Neural cell (in vitro differentiated cells): Measurements from ENCODE around the gene TPSD1. TPM values are rescaled to one million over a fixed set of nuclear protein-coding genes. Genes with fewer than 3 reads are reported as not detected.
"Not testable (repeated sequence)": the region's sequence is repeated elsewhere in the genome, so short reads cannot be mapped to it uniquely, and the experiment has no call there.

Source experiments
- H2AFZ ChIP-seq: fragments of 200-600, 300-800 bp; sonication (generic), shearing (Covaris generic); 2 replicates; pipeline ENCODE4 v1.6.0; 2014; ENCODE audit warnings: low read depth, mild to moderate bottlenecking, antibody characterized with exemption, low read length, moderate library complexity
- H3F3A ChIP-seq: fragments of 200-600 bp; shearing (Covaris generic); 2 replicates; pipeline ENCODE4 v1.6.1; 2016; ENCODE audit warnings: mild to moderate bottlenecking, moderate library complexity, mixed read lengths, antibody characterized with exemption, low read length; ENCODE audit not compliant: insufficient read depth, poor library complexity, severe bottlenecking
- H3K27ac ChIP-seq: fragments of 200-600, 300-800 bp; sonication (generic), shearing (Covaris generic); 2 replicates; pipeline ENCODE4 v1.5.1; 2014; ENCODE audit warnings: mild to moderate bottlenecking, low read length, moderate library complexity
- H3K27me3 ChIP-seq: fragments of 300-800, 200-600 bp; sonication (generic), shearing (Covaris generic); 2 replicates; pipeline ENCODE4 v1.6.0; 2014; ENCODE audit warnings: mild to moderate bottlenecking, low read depth, low read length, moderate library complexity; ENCODE audit not compliant: insufficient read depth
- H3K36me3 ChIP-seq: fragments of 300-800, 200-600 bp; sonication (generic), shearing (Covaris generic); 2 replicates; pipeline ENCODE4 v1.5.1; 2014; ENCODE audit warnings: mild to moderate bottlenecking, antibody characterized with exemption, low read length, moderate library complexity; ENCODE audit not compliant: insufficient read depth
- H3K4me2 ChIP-seq: fragments of 300-800, 200-600 bp; sonication (generic), shearing (Covaris generic); 2 replicates; pipeline ENCODE4 v1.6.0; 2014; ENCODE audit warnings: mild to moderate bottlenecking, low read length
- H3K4me3 ChIP-seq: fragments of 300-800, 200-600 bp; sonication (generic), shearing (Covaris generic); 2 replicates; pipeline ENCODE4 v1.5.1; 2014; ENCODE audit warnings: mild to moderate bottlenecking, low read length, moderate library complexity
- H3K79me2 ChIP-seq: fragments of 200-600 bp; shearing (Covaris generic); replicated peaks from 2 replicates; pipeline ENCODE4 v1.6.0; 2014; ENCODE audit warnings: mild to moderate bottlenecking, low read length, moderate library complexity; ENCODE audit not compliant: insufficient read depth
- H3K9ac ChIP-seq: fragments of 300-800, 200-600 bp; sonication (generic), shearing (Covaris generic); 2 replicates; pipeline ENCODE4 v1.6.1; 2016; ENCODE audit warnings: mild to moderate bottlenecking, low read length, mixed read lengths
- H3K9me2 ChIP-seq: fragments of 200-600 bp; shearing (Covaris generic); 2 replicates; pipeline ENCODE4 v1.6.1; 2016; ENCODE audit warnings: mild to moderate bottlenecking, low read length, mixed read lengths; ENCODE audit not compliant: insufficient read depth
- H3K9me3 ChIP-seq: fragments of 200-600, 300-800 bp; sonication (generic), shearing (Covaris generic); 2 replicates; pipeline ENCODE4 v1.6.1; 2016; ENCODE audit warnings: mild to moderate bottlenecking, mixed run types, low read length, moderate library complexity, mixed read lengths
- H4K20me1 ChIP-seq: fragments of 200-600 bp; shearing (Covaris generic); 2 replicates; pipeline ENCODE4 v1.6.1; 2016; ENCODE audit warnings: mild to moderate bottlenecking, mixed run types; ENCODE audit not compliant: insufficient read depth
- EP300 ChIP-seq: fragments of 450-650 bp; conservative IDR thresholded peaks from 2 replicates; pipeline ENCODE4 v1.6.1; 2014; ENCODE audit warnings: antibody characterized with exemption, mild to moderate bottlenecking, moderate library complexity; ENCODE audit not compliant: poor library complexity, severe bottlenecking
- EZH2 ChIP-seq: fragments of 200-600, 300-800 bp; shearing (Covaris generic), sonication (generic); IDR thresholded peaks from 2 replicates; pipeline ENCODE4 v1.6.1; 2014; ENCODE audit warnings: antibody characterized with exemption, low read length, borderline replicate concordance, mild to moderate bottlenecking; ENCODE audit not compliant: insufficient read depth, poor library complexity, severe bottlenecking
- MXI1 ChIP-seq: fragments of 450-650 bp; conservative IDR thresholded peaks from 2 replicates; pipeline ENCODE4 v1.6.1; 2014; ENCODE audit warnings: antibody characterized with exemption, mild to moderate bottlenecking; ENCODE audit not compliant: poor library complexity, severe bottlenecking
- POLR2AphosphoS5 ChIP-seq: IDR thresholded peaks from 2 replicates; pipeline ENCODE4 v1.6.1; 2012
- RAD21 ChIP-seq: fragments of 450-650 bp; conservative IDR thresholded peaks from 2 replicates; pipeline ENCODE4 v1.6.1; 2014; ENCODE audit warnings: antibody characterized with exemption, mild to moderate bottlenecking, moderate library complexity
- SMC3 ChIP-seq: fragments of 450-650 bp; conservative IDR thresholded peaks from 2 replicates; pipeline ENCODE4 v1.6.1; 2014; ENCODE audit warnings: antibody characterized with exemption, mild to moderate bottlenecking, moderate library complexity; ENCODE audit not compliant: poor library complexity
- TAF1 ChIP-seq: IDR thresholded peaks from 2 replicates; pipeline ENCODE4 v1.6.1; 2012; ENCODE audit warnings: low read depth
- polyA minus RNA-seq: library from RNA; depleted of rRNA, polyadenylated mRNA; stranded (reverse); fragments of >200 nt; gene quantifications from 2 replicates; pipeline ENCODE4 v1.2.3, GENCODE V29; 2014
- polyA plus RNA-seq: library from polyadenylated mRNA; depleted of rRNA; stranded (reverse); fragments of >200 nt; gene quantifications from 2 replicates; pipeline ENCODE4 v1.2.3, GENCODE V29; 2014
- TF ChIP-seq, protein P1 (sequence below): IDR thresholded peaks from 2 replicates; pipeline ENCODE4 v1.6.1; 2012; ENCODE audit warnings: borderline replicate concordance
- TF ChIP-seq, protein P2 (sequence below): fragments of 450-650 bp; IDR thresholded peaks from 2 replicates; pipeline ENCODE4 v1.5.1; 2014; ENCODE audit warnings: antibody characterized with exemption, mild to moderate bottlenecking, moderate library complexity; ENCODE audit not compliant: poor library complexity, severe bottlenecking

The TPSD1 gene
- polyA plus RNA-seq (not detected in 2 replicates), polyA minus RNA-seq (not detected in 2 replicates)

DNA sequence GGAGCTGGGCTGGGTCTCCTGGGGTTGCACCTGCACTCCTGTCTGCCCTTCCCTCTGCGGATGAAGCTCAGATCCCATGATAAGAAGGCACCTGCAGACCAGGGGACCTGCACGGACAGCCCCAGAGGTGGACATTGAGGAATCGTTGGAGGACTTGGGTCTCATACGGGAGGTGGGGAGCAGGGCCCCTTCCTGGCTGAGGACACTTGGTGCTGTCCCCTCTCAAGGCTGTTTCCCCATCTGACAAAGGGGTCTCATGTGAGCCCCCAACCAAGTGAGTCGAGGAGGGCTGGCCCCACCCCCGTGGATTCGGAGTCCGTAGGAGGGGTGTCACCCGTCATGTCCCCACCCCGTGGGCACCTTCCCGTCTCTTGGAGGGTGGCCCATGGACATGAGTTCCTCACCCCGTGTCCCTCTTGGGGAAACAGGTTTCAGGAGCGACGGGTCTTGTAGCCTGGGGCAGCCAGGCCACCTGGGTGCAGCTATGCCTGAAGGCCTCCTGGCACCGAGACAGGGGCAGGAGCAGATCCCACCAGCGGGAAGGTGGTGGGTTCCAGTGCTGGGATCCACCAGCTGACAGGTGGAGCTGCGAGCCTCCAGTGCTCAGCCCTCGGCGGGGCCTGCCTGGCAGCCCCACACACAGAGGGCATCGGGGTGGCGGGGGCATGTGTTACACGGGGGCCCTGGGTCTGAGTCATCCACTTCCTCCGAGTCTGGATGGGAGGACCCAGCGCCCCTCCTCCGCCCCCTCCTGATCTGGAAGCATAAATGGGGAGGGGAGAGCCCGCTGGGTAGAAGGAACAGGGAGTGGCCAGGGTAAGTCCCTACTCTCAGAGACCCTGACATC lies at the start of gene TPSD1:
TPSD1 (plus strand) TSS at position 794 of the 847 bp plus-strand sequence. CDS start 212 bp downstream, outside the sequence.
- not testable (repeated sequence) for H2AFZ ChIP-seq

DNA sequence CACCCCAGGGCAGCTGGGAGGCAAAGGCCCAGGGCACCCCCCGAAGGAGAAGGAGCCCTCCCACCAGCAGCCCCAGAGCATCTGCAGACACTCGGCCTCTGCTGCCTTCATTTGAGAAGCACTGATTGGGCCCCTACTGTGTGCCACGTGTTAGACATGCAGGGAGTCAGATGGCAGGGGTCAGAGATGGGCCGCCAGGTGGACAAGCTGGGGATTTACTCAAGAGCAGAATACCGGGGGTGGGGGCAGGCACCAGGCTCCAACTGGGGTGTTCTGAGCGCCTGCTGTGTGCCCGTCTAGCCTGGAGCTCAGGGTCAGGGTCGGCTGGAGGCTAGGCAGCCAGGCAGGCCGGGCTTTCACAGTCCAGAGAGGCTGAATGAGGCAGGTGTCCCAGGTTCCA lies 49.5 kb upstream of the TPSD1 start:
- Histone ChIP-seq H3K4me2 (no peak overlapping the region), H3K9ac (no peak overlapping the region), H3K27ac (no peak overlapping the region), H3F3A (no peaks in the 10 kb centered on the region), H3K27me3 (no peaks in the 10 kb centered on the region), H3K36me3 (no peaks in the 10 kb centered on the region), H4K20me1 (no peaks in the 10 kb centered on the region), H3K9me3 (no peaks in the 10 kb centered on the region), H3K79me2 (no peaks in the 10 kb centered on the region), H2AFZ (no peak overlapping the region), H3K9me2 (no peaks in the 10 kb centered on the region), H3K4me3 (no peak overlapping the region)
- TF ChIP-seq, protein P1, sequence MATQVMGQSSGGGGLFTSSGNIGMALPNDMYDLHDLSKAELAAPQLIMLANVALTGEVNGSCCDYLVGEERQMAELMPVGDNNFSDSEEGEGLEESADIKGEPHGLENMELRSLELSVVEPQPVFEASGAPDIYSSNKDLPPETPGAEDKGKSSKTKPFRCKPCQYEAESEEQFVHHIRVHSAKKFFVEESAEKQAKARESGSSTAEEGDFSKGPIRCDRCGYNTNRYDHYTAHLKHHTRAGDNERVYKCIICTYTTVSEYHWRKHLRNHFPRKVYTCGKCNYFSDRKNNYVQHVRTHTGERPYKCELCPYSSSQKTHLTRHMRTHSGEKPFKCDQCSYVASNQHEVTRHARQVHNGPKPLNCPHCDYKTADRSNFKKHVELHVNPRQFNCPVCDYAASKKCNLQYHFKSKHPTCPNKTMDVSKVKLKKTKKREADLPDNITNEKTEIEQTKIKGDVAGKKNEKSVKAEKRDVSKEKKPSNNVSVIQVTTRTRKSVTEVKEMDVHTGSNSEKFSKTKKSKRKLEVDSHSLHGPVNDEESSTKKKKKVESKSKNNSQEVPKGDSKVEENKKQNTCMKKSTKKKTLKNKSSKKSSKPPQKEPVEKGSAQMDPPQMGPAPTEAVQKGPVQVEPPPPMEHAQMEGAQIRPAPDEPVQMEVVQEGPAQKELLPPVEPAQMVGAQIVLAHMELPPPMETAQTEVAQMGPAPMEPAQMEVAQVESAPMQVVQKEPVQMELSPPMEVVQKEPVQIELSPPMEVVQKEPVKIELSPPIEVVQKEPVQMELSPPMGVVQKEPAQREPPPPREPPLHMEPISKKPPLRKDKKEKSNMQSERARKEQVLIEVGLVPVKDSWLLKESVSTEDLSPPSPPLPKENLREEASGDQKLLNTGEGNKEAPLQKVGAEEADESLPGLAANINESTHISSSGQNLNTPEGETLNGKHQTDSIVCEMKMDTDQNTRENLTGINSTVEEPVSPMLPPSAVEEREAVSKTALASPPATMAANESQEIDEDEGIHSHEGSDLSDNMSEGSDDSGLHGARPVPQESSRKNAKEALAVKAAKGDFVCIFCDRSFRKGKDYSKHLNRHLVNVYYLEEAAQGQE: no peak
- TF ChIP-seq RAD21: no peak
- no peak for TF ChIP-seq EZH2
- no peak for TF ChIP-seq POLR2AphosphoS5
- no peak for TF ChIP-seq MXI1
- TF ChIP-seq EP300: no peak
- TF ChIP-seq SMC3: no peak
- TF ChIP-seq TAF1: no peak
- TF ChIP-seq, protein P2, sequence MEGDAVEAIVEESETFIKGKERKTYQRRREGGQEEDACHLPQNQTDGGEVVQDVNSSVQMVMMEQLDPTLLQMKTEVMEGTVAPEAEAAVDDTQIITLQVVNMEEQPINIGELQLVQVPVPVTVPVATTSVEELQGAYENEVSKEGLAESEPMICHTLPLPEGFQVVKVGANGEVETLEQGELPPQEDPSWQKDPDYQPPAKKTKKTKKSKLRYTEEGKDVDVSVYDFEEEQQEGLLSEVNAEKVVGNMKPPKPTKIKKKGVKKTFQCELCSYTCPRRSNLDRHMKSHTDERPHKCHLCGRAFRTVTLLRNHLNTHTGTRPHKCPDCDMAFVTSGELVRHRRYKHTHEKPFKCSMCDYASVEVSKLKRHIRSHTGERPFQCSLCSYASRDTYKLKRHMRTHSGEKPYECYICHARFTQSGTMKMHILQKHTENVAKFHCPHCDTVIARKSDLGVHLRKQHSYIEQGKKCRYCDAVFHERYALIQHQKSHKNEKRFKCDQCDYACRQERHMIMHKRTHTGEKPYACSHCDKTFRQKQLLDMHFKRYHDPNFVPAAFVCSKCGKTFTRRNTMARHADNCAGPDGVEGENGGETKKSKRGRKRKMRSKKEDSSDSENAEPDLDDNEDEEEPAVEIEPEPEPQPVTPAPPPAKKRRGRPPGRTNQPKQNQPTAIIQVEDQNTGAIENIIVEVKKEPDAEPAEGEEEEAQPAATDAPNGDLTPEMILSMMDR: no peak

More for the DNA sequence above, at the start of gene TPSD1:
- not testable (repeated sequence) for H4K20me1 ChIP-seq, H3K4me2 ChIP-seq, H3K36me3 ChIP-seq, H3F3A ChIP-seq, H3K9me2 ChIP-seq, H3K9ac ChIP-seq, H3K4me3 ChIP-seq, H3K79me2 ChIP-seq, H3K9me3 ChIP-seq, H3K27ac ChIP-seq
- peaks cover 15% of the 10 kb centered on the region for H3K27me3 ChIP-seq
